ENCODE results near the gene AIG1. TPM values are rescaled to one million over a fixed set of nuclear protein-coding genes. Genes with fewer than 3 reads are reported as not detected.
A peak's percentile ranks its signal among the peaks of the same experiment; 100 is the strongest.

The AIG1 gene
- total and polyA plus RNA-seq, 2 of the 13 experiments (the other 11 are each of a cell fraction or from before 2014, with no cell fraction given) = 115 to 197 TPM

DNA sequence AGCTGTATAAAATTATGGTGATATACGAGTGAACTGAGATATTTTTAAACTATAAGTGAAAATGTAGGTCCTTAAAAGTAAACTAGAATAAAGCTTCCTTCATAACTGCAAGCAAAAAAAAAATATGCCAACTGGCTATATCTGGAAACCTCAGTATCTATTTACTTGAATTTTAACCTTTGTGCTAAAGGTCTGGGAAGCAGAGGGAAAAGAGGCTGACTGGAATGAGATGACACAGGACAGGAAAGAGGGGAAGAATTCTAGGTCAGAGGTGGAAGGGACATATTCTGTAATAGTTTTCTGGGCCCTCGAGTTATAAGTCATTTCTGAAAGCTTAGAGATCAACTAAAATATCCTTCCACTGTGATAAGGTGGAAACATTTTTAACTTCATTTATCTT is 46.8 kb downstream of the AIG1 start (continued):
- TF ChIP-seq, protein P1, sequence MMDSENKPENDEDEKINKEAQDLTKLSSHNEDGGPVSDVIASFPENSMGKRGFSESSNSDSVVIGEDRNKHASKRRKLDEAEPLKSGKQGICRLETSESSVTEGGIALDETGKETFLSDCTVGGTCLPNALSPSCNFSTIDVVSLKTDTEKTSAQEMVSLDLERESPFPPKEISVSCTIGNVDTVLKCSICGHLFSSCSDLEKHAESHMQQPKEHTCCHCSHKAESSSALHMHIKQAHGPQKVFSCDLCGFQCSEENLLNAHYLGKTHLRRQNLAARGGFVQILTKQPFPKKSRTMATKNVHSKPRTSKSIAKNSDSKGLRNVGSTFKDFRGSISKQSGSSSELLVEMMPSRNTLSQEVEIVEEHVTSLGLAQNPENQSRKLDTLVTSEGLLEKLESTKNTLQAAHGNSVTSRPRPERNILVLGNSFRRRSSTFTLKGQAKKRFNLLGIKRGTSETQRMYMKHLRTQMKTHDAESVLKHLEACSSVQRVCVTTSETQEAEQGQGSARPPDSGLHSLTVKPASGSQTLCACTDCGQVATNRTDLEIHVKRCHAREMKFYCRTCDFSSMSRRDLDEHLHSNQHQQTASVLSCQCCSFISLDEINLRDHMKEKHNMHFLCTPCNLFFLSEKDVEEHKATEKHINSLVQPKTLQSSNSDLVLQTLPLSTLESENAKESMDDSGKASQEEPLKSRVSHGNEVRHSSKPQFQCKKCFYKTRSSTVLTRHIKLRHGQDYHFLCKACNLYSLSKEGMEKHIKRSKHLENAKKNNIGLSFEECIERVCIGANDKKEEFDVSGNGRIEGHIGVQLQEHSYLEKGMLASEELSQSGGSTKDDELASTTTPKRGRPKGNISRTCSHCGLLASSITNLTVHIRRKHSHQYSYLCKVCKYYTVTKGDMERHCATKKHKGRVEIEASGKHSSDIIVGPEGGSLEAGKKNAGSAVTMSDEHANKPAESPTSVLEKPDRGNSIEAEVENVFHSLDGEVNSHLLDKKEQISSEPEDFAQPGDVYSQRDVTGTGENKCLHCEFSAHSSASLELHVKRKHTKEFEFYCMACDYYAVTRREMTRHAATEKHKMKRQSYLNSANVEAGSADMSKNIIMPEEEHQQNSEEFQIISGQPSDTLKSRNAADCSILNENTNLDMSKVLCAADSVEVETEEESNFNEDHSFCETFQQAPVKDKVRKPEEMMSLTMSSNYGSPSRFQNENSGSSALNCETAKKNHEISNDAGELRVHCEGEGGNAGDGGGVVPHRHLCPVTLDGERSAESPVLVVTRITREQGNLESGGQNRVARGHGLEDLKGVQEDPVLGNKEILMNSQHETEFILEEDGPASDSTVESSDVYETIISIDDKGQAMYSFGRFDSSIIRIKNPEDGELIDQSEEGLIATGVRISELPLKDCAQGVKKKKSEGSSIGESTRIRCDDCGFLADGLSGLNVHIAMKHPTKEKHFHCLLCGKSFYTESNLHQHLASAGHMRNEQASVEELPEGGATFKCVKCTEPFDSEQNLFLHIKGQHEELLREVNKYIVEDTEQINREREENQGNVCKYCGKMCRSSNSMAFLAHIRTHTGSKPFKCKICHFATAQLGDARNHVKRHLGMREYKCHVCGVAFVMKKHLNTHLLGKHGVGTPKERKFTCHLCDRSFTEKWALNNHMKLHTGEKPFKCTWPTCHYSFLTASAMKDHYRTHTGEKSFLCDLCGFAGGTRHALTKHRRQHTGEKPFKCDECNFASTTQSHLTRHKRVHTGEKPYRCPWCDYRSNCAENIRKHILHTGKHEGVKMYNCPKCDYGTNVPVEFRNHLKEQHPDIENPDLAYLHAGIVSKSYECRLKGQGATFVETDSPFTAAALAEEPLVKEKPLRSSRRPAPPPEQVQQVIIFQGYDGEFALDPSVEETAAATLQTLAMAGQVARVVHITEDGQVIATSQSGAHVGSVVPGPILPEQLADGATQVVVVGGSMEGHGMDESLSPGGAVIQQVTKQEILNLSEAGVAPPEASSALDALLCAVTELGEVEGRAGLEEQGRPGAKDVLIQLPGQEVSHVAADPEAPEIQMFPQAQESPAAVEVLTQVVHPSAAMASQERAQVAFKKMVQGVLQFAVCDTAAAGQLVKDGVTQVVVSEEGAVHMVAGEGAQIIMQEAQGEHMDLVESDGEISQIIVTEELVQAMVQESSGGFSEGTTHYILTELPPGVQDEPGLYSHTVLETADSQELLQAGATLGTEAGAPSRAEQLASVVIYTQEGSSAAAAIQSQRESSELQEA (CRISPR knock-in tag; IDR thresholded peaks at IDR 0.05; ENCODE audit: not compliant biosample characterization) = no peak
- TF ChIP-seq ASH2L (IDR thresholded peaks at IDR 0.05; ENCODE audit: insufficient read length, low read depth, low read length) (peak; percentile 36), GFI1 (CRISPR knock-in tag; IDR thresholded peaks at IDR 0.05; ENCODE audit: borderline replicate concordance) (peak; percentile 98), KDM1A (CRISPR knock-in tag; IDR thresholded peaks at IDR 0.05) (no peak), RCOR2 (CRISPR knock-in tag; IDR thresholded peaks at IDR 0.05) (peak; percentile 83), PHF21A (CRISPR knock-in tag; IDR thresholded peaks at IDR 0.05) (peak; percentile 35; the same call in 1 of the 2 replicates), TBL1XR1 (IDR thresholded peaks at IDR 0.05; ENCODE audit: borderline replicate concordance, low read length, partially characterized antibody) (peak; percentile 23), ZNF317 (CRISPR knock-in tag; IDR thresholded peaks at IDR 0.05) (peak; percentile 53; the same call in 1 of the 2 replicates), RXRB (CRISPR knock-in tag; IDR thresholded peaks at IDR 0.05; ENCODE audit: borderline replicate concordance) (peak; percentile 96), BCL6 (CRISPR knock-in tag; IDR thresholded peaks at IDR 0.05) (peak; percentile 58; the same call in 1 of the 2 replicates), FOXK1 (CRISPR knock-in tag; IDR thresholded peaks at IDR 0.05; ENCODE audit: borderline replicate concordance, low read depth) (no peak), HNRNPUL1 (IDR thresholded peaks at IDR 0.05; ENCODE audit: low read depth, low read length) (no peak), ZNF552 (CRISPR knock-in tag; IDR thresholded peaks at IDR 0.05; ENCODE audit: borderline replicate concordance) (no peak), SETDB1 (CRISPR knock-in tag; IDR thresholded peaks at IDR 0.05; ENCODE audit: borderline replicate concordance) (no peak), MATR3 (CRISPR knock-in tag; IDR thresholded peaks at IDR 0.05) (no peak), ZNF24 (IDR thresholded peaks at IDR 0.05) (no peak), ELF3 (CRISPR knock-in tag; IDR thresholded peaks at IDR 0.05) (peak; percentile 75), TEAD3 (CRISPR knock-in tag; optimal IDR thresholded peaks at IDR 0.05; ENCODE audit: borderline replicate concordance) (peak; percentile 70), ZMYM2 (CRISPR knock-in tag; IDR thresholded peaks at IDR 0.05) (0 out of 2 replicates have a peak, but pooled peaks have one; percentile 51)
- TF ChIP-seq, protein P2, sequence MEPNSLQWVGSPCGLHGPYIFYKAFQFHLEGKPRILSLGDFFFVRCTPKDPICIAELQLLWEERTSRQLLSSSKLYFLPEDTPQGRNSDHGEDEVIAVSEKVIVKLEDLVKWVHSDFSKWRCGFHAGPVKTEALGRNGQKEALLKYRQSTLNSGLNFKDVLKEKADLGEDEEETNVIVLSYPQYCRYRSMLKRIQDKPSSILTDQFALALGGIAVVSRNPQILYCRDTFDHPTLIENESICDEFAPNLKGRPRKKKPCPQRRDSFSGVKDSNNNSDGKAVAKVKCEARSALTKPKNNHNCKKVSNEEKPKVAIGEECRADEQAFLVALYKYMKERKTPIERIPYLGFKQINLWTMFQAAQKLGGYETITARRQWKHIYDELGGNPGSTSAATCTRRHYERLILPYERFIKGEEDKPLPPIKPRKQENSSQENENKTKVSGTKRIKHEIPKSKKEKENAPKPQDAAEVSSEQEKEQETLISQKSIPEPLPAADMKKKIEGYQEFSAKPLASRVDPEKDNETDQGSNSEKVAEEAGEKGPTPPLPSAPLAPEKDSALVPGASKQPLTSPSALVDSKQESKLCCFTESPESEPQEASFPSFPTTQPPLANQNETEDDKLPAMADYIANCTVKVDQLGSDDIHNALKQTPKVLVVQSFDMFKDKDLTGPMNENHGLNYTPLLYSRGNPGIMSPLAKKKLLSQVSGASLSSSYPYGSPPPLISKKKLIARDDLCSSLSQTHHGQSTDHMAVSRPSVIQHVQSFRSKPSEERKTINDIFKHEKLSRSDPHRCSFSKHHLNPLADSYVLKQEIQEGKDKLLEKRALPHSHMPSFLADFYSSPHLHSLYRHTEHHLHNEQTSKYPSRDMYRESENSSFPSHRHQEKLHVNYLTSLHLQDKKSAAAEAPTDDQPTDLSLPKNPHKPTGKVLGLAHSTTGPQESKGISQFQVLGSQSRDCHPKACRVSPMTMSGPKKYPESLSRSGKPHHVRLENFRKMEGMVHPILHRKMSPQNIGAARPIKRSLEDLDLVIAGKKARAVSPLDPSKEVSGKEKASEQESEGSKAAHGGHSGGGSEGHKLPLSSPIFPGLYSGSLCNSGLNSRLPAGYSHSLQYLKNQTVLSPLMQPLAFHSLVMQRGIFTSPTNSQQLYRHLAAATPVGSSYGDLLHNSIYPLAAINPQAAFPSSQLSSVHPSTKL (CRISPR knock-in tag; IDR thresholded peaks at IDR 0.05) = peak; percentile 89

Data from HepG2 (cell line).